Bronchial epithelial cell (primary cell): ENCODE results near the gene CSNK1E. TPM values are rescaled to one million over a fixed set of nuclear protein-coding genes. Genes with fewer than 3 reads are reported as not detected.
"Not testable (repeated sequence)": the region's sequence is repeated elsewhere in the genome, so short reads cannot be mapped to it uniquely, and the experiment has no call there.

ENCODE experiments used
- DNase-seq: peaks from one replicate; pipeline ENCODE4 v3.0.0-alpha.2; 2010; ENCODE audit warnings: low read depth
- FAIRE-seq: peaks from 2 replicates; lab custom pipeline; 2011; peaks lifted over from hg19 to GRCh38; lab: Jason Lieb, UNC
- H3K27me3 ChIP-seq: 2 replicates; pipeline ENCODE4 v1.5.1; 2011; ENCODE audit warnings: low read length; ENCODE audit not compliant: control insufficient read depth, insufficient read depth
- H3K36me3 ChIP-seq: 2 replicates; pipeline ENCODE4 v1.5.1; 2011; ENCODE audit warnings: low read length; ENCODE audit not compliant: control insufficient read depth, insufficient read depth
- H3K4me3 ChIP-seq: 2 replicates; pipeline ENCODE4 v1.5.1; 2011; ENCODE audit warnings: mild to moderate bottlenecking, low read depth, low read length, control low read depth
- CTCF ChIP-seq: IDR thresholded peaks from 2 replicates; pipeline ENCODE4 v1.5.1; 2011; ENCODE audit warnings: mild to moderate bottlenecking, moderate library complexity, low read length, control low read depth, inconsistent platforms; ENCODE audit not compliant: insufficient read depth, severe bottlenecking
- total RNA-seq: library from RNA; depleted of rRNA; stranded (reverse); fragments of >200 nt; gene quantifications from 2 replicates; pipeline ENCODE4 v1.2.1, GENCODE V29; 2014

Gene CSNK1E
- total RNA-seq, 1 donor from 2014 or later: 181 TPM

GRCh38 chr22:38347181-38347943 is 30.1 kb upstream of the CSNK1E start:
- Histone ChIP-seq H3K36me3 (no peaks in the 10 kb centered on the region), H3K4me3 (no peak overlapping the region), H3K27me3 (no peaks in the 10 kb centered on the region)
- DNase-seq (no peak), FAIRE-seq (no peak)
- no peak for TF ChIP-seq CTCF

GRCh38 chr22:38346506-38346905 is 29.3 kb upstream of the CSNK1E start:
- H3K4me3 ChIP-seq: no peak overlapping the region
- no peak for DNase-seq
- no peaks in the 10 kb centered on the region for H3K27me3 ChIP-seq
- FAIRE-seq: no peak
- no peak for TF ChIP-seq CTCF
- no peaks in the 10 kb centered on the region for H3K36me3 ChIP-seq

- FAIRE-seq (no peak), DNase-seq (no peak)
- no peak for TF ChIP-seq CTCF
- Histone ChIP-seq H3K36me3 (no peaks in the 10 kb centered on the region), H3K27me3 (no peaks in the 10 kb centered on the region), H3K4me3 (no peak overlapping the region)
Measured at GRCh38 chr22:38345782-38346181, 28.5 kb upstream of the CSNK1E start.

GRCh38 chr22:38339893-38340292 is 22.7 kb upstream of the CSNK1E start:
- H3K36me3 ChIP-seq, H3K27me3 ChIP-seq, FAIRE-seq, H3K4me3 ChIP-seq, DNase-seq: not testable (repeated sequence)

- no peaks in the 10 kb centered on the region for H3K27me3 ChIP-seq
- DNase-seq (no peak), FAIRE-seq (no peak)
- TF ChIP-seq CTCF: no peak
- no peaks in the 10 kb centered on the region for H3K36me3 ChIP-seq
- H3K4me3 ChIP-seq: no peak overlapping the region
Measured at GRCh38 chr22:38338772-38339379, 21.6 kb upstream of the CSNK1E start.

GRCh38 chr22:38336699-38337098 is 19.5 kb upstream of the CSNK1E start:
- Histone ChIP-seq H3K4me3 (peak overlapping the region; percentile 37), H3K36me3 (no peaks in the 10 kb centered on the region), H3K27me3 (no peaks in the 10 kb centered on the region)
- no peak for FAIRE-seq
- no peak for DNase-seq
- TF ChIP-seq CTCF: no peak
